ENCODE results near the gene PLEKHN1.

PLEKHN1 gene

GRCh38 chr1:959731-960362, 6.4 kb upstream of the PLEKHN1 start:
- DNase-seq, result no peak

GRCh38 chr1:960363-961131, 5.7 kb upstream of the PLEKHN1 start, which contains the start of gene KLHL17:
Gene KLHL17 (plus strand): TSS chr1:960584. CDS start chr1:960694, 110 bp downstream.
- peak in 49 of 58 donors; percentile 9 to 76 (median 41) for DNase-seq

- DNase-seq, result no peak
These were observed 5.1 kb upstream of the PLEKHN1 start for GRCh38 chr1:961132-961669.

DNA sequence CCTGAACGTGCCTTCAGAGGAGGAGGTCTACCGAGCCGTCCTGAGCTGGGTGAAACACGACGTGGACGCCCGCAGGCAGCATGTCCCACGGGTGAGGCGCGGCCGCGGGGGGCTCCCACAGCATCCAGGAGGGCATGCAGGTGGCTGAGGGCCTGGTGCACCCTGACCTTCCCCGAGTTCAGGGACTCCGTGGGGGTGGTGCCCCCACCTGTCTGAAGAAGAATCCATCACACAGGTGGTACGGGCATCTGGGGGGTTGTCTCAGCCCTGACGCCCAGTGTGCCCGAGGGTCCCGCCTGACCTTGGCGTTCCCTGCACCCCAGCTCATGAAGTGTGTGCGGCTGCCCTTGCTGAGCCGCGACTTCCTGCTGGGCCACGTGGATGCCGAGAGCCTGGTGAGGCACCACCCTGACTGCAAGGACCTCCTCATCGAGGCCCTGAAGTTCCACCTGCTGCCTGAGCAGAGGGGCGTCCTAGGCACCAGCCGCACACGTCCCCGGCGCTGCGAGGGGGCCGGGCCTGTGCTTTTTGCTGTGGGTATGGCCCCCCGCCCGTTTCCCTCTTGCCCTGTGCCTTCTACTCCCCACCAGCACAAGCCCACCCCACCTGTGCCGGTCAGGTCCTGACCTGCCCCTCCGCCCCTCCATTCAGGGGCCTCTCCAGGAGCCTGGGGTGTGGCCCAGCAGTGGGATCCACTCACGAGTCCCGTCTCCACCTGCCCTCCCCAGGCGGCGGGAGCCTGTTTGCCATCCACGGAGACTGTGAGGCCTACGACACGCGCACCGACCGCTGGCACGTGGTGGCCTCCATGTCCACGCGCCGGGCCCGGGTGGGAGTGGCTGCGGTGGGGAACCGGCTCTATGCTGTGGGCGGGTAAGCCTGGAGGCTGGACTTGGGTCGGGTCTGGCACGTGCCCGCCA, 3.6 kb upstream of the PLEKHN1 start:
- no peak for DNase-seq

- DNase-seq, result no peak
These were observed 3.0 kb upstream of the PLEKHN1 start for GRCh38 chr1:963301-963651.

DNA sequence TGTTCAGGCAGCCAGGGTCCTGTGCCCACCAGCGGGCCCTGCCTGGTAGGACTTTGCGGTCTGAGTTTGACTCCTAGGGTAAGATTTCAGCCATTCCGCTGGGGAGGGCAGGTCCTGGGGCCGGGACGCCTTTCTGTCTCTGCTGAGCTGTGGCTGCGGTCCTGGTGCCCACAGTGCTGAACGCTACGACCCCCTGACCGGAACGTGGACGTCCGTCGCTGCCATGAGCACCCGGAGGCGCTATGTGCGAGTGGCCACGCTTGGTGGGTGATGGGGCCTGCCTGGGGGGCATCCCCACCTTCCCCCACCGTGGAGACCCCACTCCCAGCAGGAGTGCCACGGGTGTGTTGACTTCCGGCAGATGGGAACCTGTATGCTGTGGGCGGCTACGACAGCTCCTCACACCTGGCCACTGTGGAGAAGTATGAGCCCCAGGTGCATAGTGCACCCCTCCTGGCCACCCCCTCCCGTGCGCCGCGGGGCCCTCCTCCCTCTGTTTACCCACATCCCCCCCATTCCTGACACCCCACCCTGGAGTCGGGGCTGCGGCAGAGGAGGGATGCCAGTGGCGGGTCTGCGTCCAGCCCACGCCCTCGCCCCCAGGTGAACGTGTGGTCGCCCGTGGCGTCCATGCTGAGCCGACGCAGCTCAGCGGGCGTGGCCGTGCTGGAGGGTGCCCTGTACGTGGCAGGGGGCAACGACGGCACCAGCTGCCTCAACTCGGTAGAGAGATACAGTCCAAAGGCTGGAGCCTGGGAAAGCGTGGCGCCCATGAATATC, 2.3 kb upstream of the PLEKHN1 start:
- DNase-seq, result no peak

GRCh38 chr1:964691-965525, 1.4 kb upstream of the PLEKHN1 start:
- no peak for DNase-seq

GRCh38 chr1:965526-966134, 652 bp upstream of the PLEKHN1 start:
- no peak for DNase-seq

DNA sequence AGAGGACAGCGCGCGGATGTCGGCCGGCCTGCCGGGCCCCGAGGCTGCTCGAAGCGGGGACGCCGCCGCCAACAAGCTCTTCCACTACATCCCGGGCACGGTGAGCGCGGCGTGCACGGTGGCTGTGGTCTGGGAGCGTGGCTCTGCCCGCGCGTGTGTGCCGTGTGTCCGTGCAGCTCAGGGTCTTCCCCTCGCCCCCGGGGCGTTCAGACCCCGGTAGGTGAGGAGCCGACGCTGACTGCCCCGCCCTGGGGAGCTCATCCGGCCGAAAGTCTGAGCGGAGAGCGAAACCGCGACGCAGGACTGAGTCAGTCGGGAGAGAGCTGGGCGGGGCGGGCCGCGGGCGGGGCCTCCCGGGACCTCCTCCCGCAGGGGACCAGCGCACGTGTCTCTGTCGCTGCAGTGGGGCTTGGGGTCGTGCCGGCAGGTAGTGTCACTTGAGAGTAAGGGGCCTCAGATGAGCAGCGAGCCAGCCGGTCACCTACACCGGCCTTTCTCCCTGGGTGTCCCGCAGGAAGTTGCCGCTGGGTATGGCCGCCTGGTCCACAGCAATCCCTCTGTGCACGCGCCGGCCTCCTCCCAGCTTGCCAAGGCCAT, 520 bp downstream of the PLEKHN1 start:
- DNase-seq, result peak in 3 of 58 donors; percentile 11 to 19 (median 16)

DNA sequence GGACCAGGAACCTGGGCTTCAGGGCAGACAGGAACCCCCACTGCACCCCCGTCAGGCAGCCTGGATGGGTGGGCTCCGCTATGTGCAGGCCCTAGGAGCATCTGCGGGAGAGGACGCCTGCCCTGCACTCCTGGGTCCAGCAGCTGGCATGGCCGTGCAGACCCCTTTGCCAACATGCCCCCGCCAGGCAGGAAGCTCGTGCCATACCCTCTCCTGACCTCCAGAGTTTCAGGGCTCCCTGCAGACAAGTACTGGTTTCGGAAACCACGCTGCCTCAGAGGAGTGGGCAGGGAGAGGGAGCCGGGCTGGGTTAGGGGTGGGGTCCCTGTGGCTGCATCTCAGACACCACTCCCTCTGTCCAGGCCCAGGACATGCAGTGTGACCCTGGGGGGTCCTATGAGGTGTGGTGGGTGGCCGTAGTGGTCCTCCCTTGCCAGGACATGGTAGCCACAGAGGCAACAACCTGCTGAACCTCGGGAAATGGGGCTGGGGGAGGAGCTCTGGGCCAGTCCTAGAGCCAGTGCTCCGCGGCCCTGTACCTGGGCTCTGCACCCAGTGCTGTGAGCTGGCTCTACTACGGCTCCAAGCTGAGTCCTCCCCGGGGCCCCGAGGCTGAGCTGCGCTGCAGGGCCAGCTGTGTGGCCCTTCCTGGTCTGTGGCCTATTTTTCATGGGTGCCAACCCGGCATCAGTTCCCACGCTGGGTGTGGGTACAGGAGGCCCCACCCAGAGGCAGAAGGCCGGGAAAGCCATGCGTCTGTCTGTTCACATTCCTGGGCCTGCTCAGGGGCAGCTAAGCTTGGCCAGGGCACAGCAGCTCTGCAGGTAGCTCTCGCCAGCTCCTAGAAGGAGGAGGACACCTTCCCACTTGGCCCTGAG, 1.4 kb downstream of the PLEKHN1 start:
- DNase-seq, result no peak

- no peak for DNase-seq
These were observed 3.1 kb downstream of the PLEKHN1 start for GRCh38 chr1:969260-969855.

DNA sequence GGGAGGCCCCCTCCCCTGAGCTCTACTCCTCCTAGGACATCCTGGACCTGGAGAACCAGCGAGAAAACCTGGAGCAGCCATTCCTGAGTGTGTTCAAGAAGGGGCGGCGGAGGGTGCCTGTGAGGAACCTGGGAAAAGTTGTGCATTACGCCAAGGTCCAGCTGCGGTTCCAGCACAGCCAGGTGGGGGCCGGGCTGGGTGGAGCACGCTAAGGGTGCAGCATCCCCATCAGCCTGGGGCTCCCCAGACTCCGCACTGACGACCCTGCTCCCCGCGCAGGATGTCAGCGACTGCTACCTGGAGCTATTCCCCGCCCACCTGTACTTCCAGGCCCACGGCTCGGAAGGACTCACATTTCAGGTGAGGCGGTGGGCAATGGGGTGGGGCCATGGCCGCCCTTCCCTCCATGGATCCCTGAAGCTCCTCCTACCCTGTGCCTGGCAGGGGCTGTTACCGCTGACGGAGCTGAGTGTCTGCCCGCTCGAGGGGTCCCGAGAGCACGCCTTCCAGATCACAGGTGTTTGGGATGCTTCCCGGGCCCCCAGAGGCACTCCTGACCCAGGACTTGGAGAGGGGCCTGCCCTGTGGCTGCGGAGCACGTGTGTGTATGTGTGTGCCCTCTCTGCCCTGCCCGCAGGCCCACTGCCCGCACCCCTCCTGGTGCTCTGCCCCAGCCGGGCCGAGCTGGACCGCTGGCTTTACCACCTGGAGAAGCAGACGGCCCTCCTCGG, 4.1 kb downstream of the PLEKHN1 start:
- no peak for DNase-seq

DNA sequence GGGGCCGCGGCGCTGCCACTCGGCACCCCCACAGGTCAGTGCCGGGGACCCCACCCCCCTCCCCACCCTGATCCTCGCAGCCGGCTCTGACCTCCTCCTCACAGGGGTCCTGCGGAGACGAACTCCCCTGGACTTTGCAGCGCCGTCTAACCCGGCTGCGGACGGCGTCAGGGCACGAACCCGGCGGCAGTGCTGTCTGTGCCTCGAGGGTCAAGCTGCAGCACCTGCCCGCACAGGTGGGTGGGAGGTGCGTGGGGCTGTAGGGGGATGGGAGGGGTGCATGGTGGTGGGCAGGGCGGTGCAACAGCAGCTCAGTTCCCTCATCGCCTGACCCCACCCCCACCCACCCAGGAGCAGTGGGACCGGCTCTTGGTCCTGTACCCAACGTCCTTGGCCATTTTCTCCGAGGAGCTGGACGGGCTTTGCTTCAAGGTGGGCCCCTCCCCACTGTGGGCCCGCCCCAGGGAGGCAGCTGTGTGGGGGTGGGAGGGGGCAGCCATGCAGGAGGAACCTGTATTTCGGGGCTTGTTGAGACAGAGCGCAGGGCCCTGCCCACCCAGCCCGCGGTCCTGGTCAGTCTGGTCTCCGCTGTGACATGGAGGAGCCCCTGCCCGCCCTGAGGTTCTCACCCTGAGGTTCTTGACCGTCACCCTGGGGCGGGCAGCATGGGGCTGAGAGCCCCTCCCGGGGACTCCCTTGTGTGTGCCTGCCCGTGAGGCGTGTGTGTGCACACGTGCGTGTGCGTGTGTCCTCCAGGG, 4.9 kb downstream of the PLEKHN1 start:
- DNase-seq, result no peak

GRCh38 chr1:971751-972506, 5.6 kb downstream of the PLEKHN1 start:
- DNase-seq, result no peak
